SW480 (cell line): Measurements from ENCODE around the gene EPN3.

Experiments used
- DNase-seq: peaks from one replicate; pipeline ENCODE4 v3.0.0-alpha.2; 2016; ENCODE audit warnings: low spot score

Gene EPN3

GRCh38 chr17:50570032-50570431, 37.5 kb downstream of the EPN3 start:
- no peak for DNase-seq

- no peak for DNase-seq
These were observed 38.0 kb downstream of the EPN3 start for GRCh38 chr17:50570528-50570927.

- DNase-seq, result no peak
These were observed 39.1 kb downstream of the EPN3 start for GRCh38 chr17:50571681-50572080.

GRCh38 chr17:50572541-50572940, 40.0 kb downstream of the EPN3 start:
- no peak for DNase-seq

- DNase-seq, result no peak
These were observed 41.5 kb downstream of the EPN3 start for GRCh38 chr17:50573866-50574611.

GRCh38 chr17:50575581-50576210, 43.2 kb downstream of the EPN3 start:
- DNase-seq, result no peak

GRCh38 chr17:50576864-50577263, 44.3 kb downstream of the EPN3 start:
- DNase-seq, result no peak

GRCh38 chr17:50577451-50577954, 45.0 kb downstream of the EPN3 start:
- DNase-seq, result no peak

GRCh38 chr17:50578173-50578572, 45.6 kb downstream of the EPN3 start:
- no peak for DNase-seq

- DNase-seq, result no peak
These were observed 46.9 kb downstream of the EPN3 start for GRCh38 chr17:50579399-50579798.

- no peak for DNase-seq
These were observed 48.1 kb downstream of the EPN3 start for GRCh38 chr17:50580646-50581045.

GRCh38 chr17:50581316-50581715, 48.8 kb downstream of the EPN3 start:
- no peak for DNase-seq

- no peak for DNase-seq
These were observed 50.2 kb downstream of the EPN3 start for GRCh38 chr17:50582741-50583140.

GRCh38 chr17:50583641-50584040, 51.1 kb downstream of the EPN3 start:
- no peak for DNase-seq

- no peak for DNase-seq
These were observed 51.6 kb downstream of the EPN3 start for GRCh38 chr17:50584116-50584515.

GRCh38 chr17:50584749-50585148, 52.2 kb downstream of the EPN3 start:
- DNase-seq, result no peak

GRCh38 chr17:50585346-50585745, 52.8 kb downstream of the EPN3 start:
- no peak for DNase-seq

GRCh38 chr17:50585891-50586290, 53.4 kb downstream of the EPN3 start:
- no peak for DNase-seq

GRCh38 chr17:50586421-50587247, 54.1 kb downstream of the EPN3 start:
- no peak for DNase-seq

- no peak for DNase-seq
These were observed 55.0 kb downstream of the EPN3 start for GRCh38 chr17:50587571-50587970.

- DNase-seq, result no peak
These were observed 56.0 kb downstream of the EPN3 start for GRCh38 chr17:50588391-50589049.

GRCh38 chr17:50589095-50589705, 56.7 kb downstream of the EPN3 start:
- no peak for DNase-seq
